Muscle layer of duodenum (tissue), 2 donors: ENCODE measurements around the gene PUM1.

Experiments used
- H3K27ac ChIP-seq: one replicate; pipeline ENCODE4 v1.7.0; 2013; ENCODE audit warnings: mild to moderate bottlenecking, low read length
- H3K27me3 ChIP-seq: one replicate; pipeline ENCODE4 v1.7.0; 2013; ENCODE audit warnings: low read depth, mild to moderate bottlenecking, control low read depth, low read length
- H3K36me3 ChIP-seq, 2 donors: one replicate each; pipeline ENCODE4 v1.7.0; 2013; ENCODE audit warnings: low read length in 2 of 2, control low read depth in 1 of 2, mild to moderate bottlenecking in 1 of 2; ENCODE audit not compliant: insufficient read depth in 2 of 2, control insufficient read depth in 1 of 2
- H3K4me1 ChIP-seq, 2 donors: one replicate each; pipeline ENCODE4 v1.7.0; 2013; ENCODE audit warnings: low read length in 2 of 2, mild to moderate bottlenecking in 2 of 2, control low read depth in 1 of 2, moderate library complexity in 1 of 2; ENCODE audit not compliant: insufficient read depth in 2 of 2, control insufficient read depth in 1 of 2
- H3K4me3 ChIP-seq, 2 donors: one replicate each; pipeline ENCODE4 v1.7.0; 2013; ENCODE audit warnings: low read length in 2 of 2, low read depth in 1 of 2, mild to moderate bottlenecking in 1 of 2
- H3K9me3 ChIP-seq, 2 donors: one replicate each; pipeline ENCODE4 v1.7.0; 2013; ENCODE audit warnings: low read length in 2 of 2, control low read depth in 1 of 2, mild to moderate bottlenecking in 1 of 2; ENCODE audit not compliant: control insufficient read depth in 1 of 2
- donor health status: healthy.

The PUM1 gene

DNA sequence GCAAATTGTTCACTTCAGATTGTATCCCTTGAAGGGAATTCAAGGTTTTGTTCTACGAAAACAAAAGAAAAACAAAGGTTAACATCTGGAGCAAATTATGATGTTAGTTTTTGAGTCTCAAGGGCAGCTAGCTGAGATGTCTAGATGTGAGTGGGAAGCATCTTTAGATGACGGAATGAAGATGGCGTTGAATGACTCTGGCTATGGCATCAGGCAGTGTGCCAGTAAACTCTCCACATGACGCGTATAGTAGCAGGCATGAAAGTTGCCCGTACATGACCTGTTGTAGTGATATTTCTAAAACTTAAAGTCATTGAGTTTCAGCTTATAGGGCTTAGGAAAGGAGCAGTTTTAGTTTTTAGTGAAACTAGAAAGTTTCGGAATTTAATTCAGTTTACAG is 144.7 kb downstream of the PUM1 start:
- H3K4me3 ChIP-seq = no peak overlapping the region
- H3K27ac ChIP-seq = no peak overlapping the region
- no peaks in the 10 kb centered on the region for H3K27me3 ChIP-seq
- H3K4me1 ChIP-seq = no peaks in the 10 kb centered on the region
- H3K9me3 ChIP-seq = no peaks in the 10 kb centered on the region
- H3K36me3 ChIP-seq = no peaks in the 10 kb centered on the region

DNA sequence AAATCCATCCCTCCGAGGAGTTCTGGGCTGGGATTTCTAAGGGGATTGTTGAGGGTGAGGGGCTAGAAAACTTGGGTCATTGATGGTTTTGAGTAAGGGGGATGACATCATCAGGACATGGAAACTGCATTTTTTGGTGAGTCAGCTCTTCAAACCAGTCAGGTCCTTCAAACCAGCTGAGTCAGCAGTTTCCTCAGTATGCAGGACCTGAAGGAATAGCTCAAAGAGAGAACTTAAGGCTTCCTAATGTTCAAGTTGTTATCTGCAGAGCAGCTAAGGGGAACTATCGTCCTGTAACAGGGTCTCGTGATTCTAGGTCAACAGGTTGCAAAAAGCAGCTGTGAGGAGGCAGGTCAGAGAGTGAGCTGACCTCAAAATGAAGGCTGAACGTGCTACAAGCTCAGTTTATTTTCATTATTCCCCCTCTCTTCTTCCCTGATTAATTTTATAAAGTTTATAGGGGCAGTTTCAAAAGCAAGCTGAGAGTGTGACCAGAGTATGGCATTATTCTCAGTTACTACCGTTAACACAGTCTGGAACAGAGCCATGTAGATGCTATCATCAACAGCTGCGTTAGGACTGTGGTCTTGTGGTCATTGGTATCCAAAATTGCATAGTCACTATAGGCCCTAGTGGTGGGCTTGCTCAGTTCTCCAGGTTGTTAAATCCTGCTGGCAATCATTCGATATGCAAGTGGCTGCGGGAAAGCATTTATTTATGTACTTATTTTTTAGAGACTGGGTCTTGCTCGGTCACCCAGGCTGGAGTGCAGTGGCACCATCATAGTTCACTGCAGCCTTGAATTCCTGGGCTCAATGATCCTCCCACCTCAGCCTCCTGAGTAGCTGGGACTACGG is 146.3 kb downstream of the PUM1 start:
- Histone ChIP-seq H3K27ac (no peak overlapping the region), H3K9me3 (no peaks in the 10 kb centered on the region), H3K27me3 (no peaks in the 10 kb centered on the region), H3K36me3 (no peaks in the 10 kb centered on the region), H3K4me3 (no peak overlapping the region), H3K4me1 (no peaks in the 10 kb centered on the region)

DNA sequence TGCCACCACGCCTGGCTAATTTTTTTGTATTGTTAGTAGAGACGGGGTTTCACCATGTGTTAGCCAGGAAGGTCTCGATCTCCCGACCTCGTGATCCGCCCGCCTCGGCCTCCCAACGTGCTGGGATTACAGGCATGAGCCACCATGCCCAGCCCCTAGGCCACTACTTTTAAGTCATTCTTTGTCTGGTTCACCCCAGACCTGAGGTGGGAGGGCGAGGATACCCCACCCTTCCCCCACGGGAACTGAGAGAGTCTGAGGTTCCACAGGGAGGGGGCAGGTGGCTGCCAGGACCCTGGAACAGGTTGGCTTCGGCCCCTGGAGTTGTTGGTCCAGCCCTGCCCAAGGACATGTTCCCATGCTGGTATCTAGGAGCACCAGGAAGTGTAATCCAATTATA is 149.2 kb downstream of the PUM1 start:
- Histone ChIP-seq H3K27me3 (no peaks in the 10 kb centered on the region), H3K4me3 (no peak overlapping the region), H3K9me3 (no peaks in the 10 kb centered on the region), H3K27ac (no peak overlapping the region), H3K36me3 (no peaks in the 10 kb centered on the region), H3K4me1 (peaks cover 0 to 2% of the 10 kb centered on the region in 2 donors)

DNA sequence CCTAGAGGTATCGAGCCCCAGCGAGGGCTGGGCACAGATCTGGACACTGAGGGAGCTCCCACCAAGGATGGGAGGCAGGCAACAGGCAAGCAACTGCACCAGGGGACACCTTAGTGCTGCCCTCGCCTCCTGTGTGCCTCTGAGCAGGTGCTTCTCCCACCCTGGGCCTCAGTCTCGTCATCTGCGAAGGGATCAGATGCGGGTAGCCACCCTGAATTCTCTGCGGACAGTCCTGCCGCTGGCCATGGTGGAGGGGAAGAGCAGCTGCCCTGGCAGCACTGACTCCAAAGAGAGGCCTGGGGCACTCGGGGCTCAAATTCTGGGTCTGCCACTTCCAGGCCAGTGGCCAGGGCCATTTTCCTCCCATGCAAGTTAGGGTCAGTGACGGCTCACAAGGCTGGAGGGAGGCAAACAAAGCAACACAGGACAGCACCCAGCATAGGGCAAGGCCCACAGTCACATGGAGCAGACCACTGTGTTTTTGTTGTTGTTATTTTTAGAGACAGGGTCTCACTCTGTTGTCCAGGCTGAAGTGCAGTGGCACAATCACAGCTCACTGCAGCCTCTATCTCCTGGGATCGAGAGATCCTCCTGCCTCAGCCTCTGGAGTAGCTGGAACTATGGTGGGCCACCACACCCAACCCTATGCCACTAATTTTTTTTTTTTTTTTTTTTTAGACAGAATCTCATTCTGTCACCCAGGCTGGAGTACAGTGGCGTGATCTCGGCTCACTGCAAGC is 149.9 kb downstream of the PUM1 start:
- Histone ChIP-seq H3K9me3 (no peaks in the 10 kb centered on the region), H3K4me3 (no peak overlapping the region), H3K4me1 (peaks cover under 1 to 6% of the 10 kb centered on the region in 2 donors), H3K27me3 (no peaks in the 10 kb centered on the region), H3K36me3 (no peaks in the 10 kb centered on the region), H3K27ac (no peak overlapping the region)

DNA sequence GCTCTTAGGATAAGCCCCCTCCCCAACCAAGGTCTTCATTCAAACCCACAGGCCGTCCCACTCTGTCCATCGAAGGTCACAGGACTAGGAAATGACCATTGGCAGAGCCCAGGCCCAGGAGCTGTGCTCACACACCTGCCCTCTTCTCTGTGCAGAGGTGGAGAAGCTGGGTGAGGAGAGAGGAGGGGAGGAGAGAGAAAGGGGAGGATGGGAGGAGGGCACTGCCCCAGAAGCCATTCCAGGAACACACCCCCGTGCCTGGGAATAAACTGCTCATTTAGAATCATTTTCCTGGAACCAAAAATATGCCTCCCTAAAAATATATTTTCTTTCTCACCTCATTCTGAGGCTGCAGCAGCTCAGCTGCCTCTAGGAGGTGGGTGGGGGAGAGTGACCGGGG is 150.6 kb downstream of the PUM1 start:
- no peaks in the 10 kb centered on the region for H3K36me3 ChIP-seq
- no peaks in the 10 kb centered on the region for H3K27me3 ChIP-seq
- H3K27ac ChIP-seq = no peak overlapping the region
- H3K4me3 ChIP-seq = no peak overlapping the region
- no peaks in the 10 kb centered on the region for H3K9me3 ChIP-seq
- H3K4me1 ChIP-seq = peaks cover 6% of the 10 kb centered on the region in 2 donors

DNA sequence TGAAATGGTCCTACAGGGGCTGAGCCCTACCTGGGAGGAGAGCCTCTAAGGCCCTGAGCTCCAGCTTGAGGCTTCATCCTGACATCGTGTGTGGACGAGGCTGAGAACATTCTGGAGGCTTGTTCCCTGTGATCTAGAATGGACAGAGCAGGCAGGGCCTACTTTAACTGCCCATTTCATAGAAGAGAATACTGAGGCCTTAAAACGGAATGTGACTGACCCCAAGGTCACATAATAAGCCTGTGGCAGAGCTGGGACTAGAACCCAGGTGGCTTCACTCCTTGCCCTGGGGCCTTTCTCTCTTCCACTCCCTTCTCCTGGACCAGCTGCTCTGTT is 151.0 kb downstream of the PUM1 start:
- no peak overlapping the region for H3K27ac ChIP-seq
- no peak overlapping the region for H3K4me3 ChIP-seq
- no peaks in the 10 kb centered on the region for H3K27me3 ChIP-seq
- no peaks in the 10 kb centered on the region for H3K36me3 ChIP-seq
- H3K4me1 ChIP-seq = peaks cover 6% of the 10 kb centered on the region in 2 donors
- no peaks in the 10 kb centered on the region for H3K9me3 ChIP-seq

DNA sequence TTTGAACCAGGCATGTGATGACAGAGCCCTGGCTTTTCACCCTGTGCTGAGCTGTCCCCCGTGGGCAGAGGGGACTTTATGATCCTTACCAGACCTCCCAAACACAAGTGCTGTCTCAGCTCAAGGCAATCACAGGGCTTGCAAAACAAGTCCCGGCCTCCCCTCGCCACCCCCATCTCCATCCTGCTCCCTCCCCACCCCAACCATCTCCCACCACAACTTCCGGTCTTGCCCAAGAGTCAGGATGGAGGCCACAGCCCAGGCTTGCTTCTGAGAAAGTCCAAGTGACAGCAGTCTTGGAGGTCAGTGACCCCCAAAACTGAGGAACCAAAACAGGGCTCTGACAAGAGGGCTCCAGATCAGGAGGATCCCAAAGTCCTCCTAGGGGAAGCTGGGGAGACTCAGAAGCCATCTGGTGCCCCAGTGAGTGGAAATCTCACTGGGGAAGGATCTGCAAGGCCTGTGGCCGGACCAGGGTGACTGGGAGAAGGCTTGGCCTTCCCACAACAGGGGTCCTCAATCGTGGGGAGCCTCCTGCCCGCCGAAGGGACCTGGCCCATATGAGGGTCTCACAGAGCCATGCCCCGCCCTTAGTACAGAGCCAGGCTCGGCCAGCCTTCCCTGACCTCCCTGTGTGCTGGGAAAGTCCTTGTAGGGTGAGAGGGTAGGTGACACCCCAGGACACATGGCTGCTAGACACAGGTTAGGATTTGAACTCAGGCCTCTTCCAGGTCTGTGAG is 152.4 kb downstream of the PUM1 start:
- Histone ChIP-seq H3K4me1 (peaks cover 6 to 11% of the 10 kb centered on the region in 2 donors), H3K27ac (no peak overlapping the region)

DNA sequence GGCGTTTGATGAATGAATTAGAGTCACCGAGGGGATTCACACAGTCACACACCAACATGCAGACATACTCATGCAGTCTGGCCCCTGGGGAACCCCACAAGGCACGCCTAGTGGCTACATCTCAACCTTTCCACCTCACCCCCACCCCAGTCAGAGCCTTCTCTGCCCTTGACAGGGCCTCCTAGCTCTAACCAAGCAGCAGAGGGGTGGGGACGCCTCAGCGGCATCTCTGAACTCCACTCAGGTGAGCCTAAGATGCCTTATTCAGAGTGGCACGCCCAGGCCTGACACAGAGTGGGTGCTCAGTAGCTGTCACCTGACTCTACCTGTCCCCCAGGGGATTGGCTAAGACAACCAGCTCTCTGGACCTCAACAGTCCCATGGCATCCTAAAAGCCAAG is 153.3 kb downstream of the PUM1 start:
- Histone ChIP-seq H3K27ac (no peak overlapping the region), H3K4me3 (no peak overlapping the region), H3K27me3 (peaks cover 2% of the 10 kb centered on the region)

More for the DNA sequence above, 152.4 kb downstream of the PUM1 start:
- Histone ChIP-seq H3K4me3 (no peak overlapping the region), H3K9me3 (no peaks in the 10 kb centered on the region), H3K36me3 (no peaks in the 10 kb centered on the region), H3K27me3 (no peaks in the 10 kb centered on the region)

DNA sequence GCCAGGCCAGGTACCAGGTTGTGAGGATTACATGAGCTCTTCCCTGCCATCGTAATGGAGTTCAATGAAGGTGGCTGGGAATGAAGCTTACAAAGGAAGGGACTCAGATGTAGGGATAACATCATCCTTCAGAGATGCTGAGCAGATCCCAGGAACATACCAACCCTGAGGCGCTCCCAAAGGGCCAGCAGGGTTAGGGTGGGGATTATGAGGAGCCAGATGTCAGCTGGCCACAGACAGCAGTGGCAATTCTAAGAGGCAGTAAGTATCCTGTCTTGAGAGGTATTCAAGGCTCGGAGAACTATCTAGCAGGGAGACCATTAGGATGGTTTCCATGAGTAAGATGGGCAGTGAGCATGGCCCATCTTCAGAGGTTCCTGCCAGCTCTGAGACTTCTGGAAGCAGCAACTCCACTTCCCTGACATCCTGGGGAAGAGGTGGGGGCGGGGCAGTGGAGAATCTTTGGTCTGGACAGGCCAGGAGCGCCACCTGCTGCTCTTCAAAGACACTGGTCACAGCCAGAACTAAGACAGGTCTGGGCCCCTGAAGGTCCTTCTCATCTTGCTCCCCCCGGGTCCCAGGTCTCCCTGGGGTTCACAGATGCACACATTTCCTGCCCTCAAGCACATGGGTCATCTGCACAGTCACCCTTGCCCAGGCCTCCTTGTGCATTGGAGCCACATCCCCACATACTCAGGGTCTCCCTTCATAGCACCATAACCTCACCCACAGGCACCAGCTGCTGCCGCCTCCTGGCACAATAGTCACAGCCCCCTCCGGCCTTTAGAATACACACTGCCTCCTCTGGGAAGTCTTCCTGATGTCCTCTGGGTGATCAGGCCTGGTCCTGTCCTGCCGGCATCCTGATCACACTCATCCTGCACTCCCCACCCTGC is 154.2 kb downstream of the PUM1 start:
- H3K27me3 ChIP-seq = peaks cover 6% of the 10 kb centered on the region
- no peak overlapping the region for H3K27ac ChIP-seq

More for the DNA sequence above, 153.3 kb downstream of the PUM1 start:
- Histone ChIP-seq H3K4me1 (peaks cover 6 to 15% of the 10 kb centered on the region in 2 donors), H3K9me3 (no peaks in the 10 kb centered on the region), H3K36me3 (no peaks in the 10 kb centered on the region)

DNA sequence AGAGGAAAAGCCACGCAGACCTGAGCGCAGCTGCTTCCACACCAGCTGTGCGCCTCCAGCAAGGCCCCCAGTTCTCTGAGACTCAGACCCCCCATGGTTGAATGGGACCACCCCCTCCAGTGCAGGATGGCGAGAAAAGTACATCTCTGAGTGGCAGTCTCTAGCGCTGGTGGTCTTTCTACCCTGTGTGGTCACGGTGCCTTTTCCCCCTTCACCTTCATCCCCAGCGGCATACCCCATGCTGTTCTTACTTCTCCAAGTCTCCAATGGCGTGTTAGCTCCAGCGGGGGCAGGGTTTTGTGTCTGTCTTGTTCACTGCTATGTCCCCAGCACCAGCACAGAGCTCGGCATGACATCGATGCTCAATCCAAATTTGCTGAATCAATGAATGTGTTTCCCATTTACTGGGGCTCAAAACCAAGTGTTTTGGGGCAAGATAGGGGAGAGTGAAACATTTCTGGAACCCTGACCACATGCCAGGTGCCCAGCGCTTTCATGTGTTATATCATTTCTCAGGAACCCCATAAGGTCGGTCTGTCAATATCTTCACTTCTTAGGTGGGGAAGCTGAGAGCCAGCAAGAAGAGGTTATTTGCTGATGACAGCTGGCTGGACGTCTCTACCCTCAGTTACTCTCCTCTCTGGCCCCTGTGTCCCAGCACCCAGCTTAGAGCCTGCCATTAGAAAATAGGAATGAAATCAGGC is 156.0 kb downstream of the PUM1 start:
- H3K27ac ChIP-seq = no peak overlapping the region
- no peaks in the 10 kb centered on the region for H3K36me3 ChIP-seq
- H3K4me1 ChIP-seq = peaks cover 6 to 40% of the 10 kb centered on the region in 2 donors
- peak overlapping the region in 1 of 2 donors; percentile 58 for H3K4me3 ChIP-seq
- no peaks in the 10 kb centered on the region for H3K9me3 ChIP-seq
- H3K27me3 ChIP-seq = peaks cover 6% of the 10 kb centered on the region

More for the DNA sequence above, 154.2 kb downstream of the PUM1 start:
- Histone ChIP-seq H3K9me3 (no peaks in the 10 kb centered on the region), H3K4me1 (peaks cover 6 to 24% of the 10 kb centered on the region in 2 donors), H3K36me3 (no peaks in the 10 kb centered on the region), H3K4me3 (no peak overlapping the region)
